Measurements from ENCODE around the gene PHLDA2. TPM values are rescaled to one million over a fixed set of nuclear protein-coding genes. Genes with fewer than 3 reads are reported as not detected.
"Not testable (repeated sequence)": the region's sequence is repeated elsewhere in the genome, so short reads cannot be mapped to it uniquely, and the experiment has no call there.

Gene PHLDA2
- total RNA-seq, 4 donors from 2014 or later, result 0.93 to 3.7 (median 2.3) TPM; not detected in 1

DNA sequence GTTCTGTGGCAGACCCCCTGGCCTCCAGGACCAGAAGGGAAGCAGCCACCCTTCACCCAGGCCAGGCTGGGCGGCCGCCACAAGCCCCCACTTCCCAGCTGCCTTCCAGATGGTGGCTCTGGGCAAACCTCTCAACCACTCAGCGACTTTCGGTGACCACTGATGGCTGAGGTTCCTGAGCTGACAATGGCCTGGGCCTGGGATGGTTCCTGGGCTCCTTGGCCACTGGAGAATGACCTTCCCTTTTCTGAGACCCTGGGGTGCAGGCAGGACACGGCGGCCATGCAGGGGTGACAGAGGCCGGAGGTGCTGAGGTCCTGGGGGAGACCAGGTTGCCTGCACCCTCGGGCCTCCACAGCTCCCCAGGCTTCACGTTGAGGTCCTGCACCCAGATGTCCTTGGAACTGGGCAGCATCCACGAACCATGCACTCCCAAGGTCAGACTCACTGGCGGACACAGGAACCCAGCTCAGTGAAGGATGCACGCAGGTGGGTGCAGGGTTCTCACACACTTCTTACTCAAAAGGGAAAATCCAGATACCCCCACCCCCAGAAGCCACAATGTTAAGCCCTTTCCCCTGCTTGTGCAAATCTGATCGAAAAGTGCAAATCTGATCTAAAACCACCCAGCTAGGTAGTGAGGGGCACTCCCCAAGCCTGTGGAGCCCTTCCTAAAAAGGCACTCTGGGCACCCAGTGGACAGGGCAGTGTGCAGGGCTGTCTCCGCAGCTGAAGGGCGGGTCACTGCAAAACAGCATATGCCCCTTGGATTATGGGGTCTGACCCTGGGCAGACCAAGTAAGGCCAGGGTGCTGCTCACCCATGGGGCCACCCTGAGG, 13.9 kb upstream of the PHLDA2 start:
- Histone ChIP-seq H3K4me1 (peaks cover 35 to 62% of the 10 kb centered on the region in 2 donors), H3K4me3 (replicated peaks in 1 of 3) (no peak overlapping the region), H3K27me3 (no peaks in the 10 kb centered on the region), H3K9me3 (no peaks in the 10 kb centered on the region), H3K27ac (peak overlapping the region; percentile 63 to 82 (median 76)), H3K36me3 (no peaks in the 10 kb centered on the region)
- intact Hi-C loops (cut with DNase I), result no loop called here
- WGBS, 2 donors, result 79 to 100% methylated on average over 5 to 11 of the region's 15 CpGs
- DNase-seq, result no peak
- TF ChIP-seq, protein P1, sequence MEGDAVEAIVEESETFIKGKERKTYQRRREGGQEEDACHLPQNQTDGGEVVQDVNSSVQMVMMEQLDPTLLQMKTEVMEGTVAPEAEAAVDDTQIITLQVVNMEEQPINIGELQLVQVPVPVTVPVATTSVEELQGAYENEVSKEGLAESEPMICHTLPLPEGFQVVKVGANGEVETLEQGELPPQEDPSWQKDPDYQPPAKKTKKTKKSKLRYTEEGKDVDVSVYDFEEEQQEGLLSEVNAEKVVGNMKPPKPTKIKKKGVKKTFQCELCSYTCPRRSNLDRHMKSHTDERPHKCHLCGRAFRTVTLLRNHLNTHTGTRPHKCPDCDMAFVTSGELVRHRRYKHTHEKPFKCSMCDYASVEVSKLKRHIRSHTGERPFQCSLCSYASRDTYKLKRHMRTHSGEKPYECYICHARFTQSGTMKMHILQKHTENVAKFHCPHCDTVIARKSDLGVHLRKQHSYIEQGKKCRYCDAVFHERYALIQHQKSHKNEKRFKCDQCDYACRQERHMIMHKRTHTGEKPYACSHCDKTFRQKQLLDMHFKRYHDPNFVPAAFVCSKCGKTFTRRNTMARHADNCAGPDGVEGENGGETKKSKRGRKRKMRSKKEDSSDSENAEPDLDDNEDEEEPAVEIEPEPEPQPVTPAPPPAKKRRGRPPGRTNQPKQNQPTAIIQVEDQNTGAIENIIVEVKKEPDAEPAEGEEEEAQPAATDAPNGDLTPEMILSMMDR (IDR thresholded peaks at IDR 0.05), result no peak
- no peak for TF ChIP-seq POLR2A (IDR thresholded peaks at IDR 0.05)

DNA sequence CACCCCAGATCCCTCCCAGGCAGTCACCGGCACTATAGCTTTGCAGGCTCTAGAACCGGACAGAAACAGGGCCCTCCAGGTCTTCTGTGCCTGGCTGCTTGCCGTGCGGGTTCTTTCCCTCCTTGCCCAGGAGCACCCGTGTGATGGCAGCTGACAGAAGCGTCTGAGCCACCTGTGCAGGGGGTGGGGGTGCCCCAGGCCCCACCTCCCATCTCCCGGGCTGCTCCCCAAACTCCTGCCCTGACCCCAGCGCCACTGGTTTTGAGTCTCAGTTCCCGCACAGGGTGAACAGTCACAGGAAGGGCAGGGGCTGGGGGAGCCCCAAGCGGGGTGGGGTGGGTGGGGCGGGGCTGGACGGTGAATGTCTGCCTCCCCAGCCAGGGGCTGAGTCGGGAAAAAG, 13.2 kb upstream of the PHLDA2 start:
- no peaks in the 10 kb centered on the region for H3K36me3 ChIP-seq
- TF ChIP-seq POLR2A (IDR thresholded peaks at IDR 0.05), result no peak
- TF ChIP-seq, protein P1 (IDR thresholded peaks at IDR 0.05), result no peak
- WGBS, 2 donors, result 44% methylated on average over 6 to 10 of the region's 13 CpGs

DNA sequence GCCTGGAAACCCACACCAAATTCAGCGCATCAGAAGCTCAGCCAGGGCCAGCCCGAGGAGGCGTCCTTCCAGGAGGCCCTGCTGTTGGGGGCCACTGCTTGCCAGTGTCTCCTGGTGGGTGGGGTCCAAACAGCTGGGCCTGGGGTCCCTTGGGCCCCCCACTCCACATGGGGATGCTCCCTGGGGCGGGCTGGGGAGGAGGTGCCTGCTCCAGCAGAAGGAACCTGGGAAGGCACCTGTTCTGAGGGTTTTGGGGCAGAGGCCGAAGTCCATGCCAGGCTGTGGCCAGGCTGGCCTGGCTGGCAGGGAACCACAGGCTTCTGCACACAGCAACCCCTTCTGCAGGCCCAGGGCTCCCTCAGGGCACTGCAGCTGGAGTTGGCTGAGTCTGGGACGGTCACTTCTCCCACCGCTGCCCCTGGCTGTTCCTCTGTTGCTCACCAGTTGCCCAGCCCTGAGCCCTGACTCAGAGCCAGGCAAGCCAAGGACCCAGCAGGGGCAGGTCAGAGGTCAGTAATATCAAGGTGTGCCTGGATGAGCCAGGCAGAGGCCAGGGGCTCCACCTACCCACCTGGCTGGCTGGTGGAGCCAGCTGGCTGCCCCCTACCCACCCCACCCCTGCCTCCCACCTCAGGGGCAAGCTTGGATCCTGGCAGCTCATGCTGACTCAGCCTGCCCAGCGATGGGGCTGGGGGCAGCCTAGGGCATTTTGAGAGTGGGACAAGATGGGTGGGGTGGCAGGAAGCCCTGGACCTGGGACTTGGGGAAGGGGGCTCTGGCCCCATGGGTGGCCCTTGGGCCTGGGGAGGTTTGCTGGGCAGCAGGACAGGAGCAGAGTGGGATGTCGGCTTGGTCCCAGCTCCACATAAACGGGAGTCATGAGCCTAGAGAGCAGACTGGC, 12.0 kb upstream of the PHLDA2 start:
- no peaks in the 10 kb centered on the region for H3K27me3 ChIP-seq
- H3K9me3 ChIP-seq, result no peaks in the 10 kb centered on the region
- TF ChIP-seq POLR2A (IDR thresholded peaks at IDR 0.05), result no peak
- TF ChIP-seq, protein P1 (IDR thresholded peaks at IDR 0.05), result no peak
- DNase-seq, result peak; percentile 73
- H3K27ac ChIP-seq, result peak overlapping the region; percentile 63 to 81 (median 80)
- intact Hi-C loops (cut with DNase I), result no loop called here
- no peaks in the 10 kb centered on the region for H3K36me3 ChIP-seq
- WGBS, 2 donors, result 41 to 48% methylated on average over 3 to 5 of the region's 10 CpGs
- H3K4me1 ChIP-seq, result peaks cover 35 to 62% of the 10 kb centered on the region in 2 donors
- no peak overlapping the region for H3K4me3 ChIP-seq (replicated peaks in 1 of 3)

More for the DNA sequence above, 13.2 kb upstream of the PHLDA2 start:
- no peak overlapping the region for H3K4me3 ChIP-seq (replicated peaks in 1 of 3)
- H3K27me3 ChIP-seq, result no peaks in the 10 kb centered on the region
- H3K4me1 ChIP-seq, result peaks cover 35 to 62% of the 10 kb centered on the region in 2 donors
- H3K9me3 ChIP-seq, result no peaks in the 10 kb centered on the region
- peak overlapping the region; percentile 63 to 82 (median 76) for H3K27ac ChIP-seq
- intact Hi-C loops (cut with DNase I), result no loop called here
- peak in 1 of 2 donors; percentile 55 for DNase-seq

DNA sequence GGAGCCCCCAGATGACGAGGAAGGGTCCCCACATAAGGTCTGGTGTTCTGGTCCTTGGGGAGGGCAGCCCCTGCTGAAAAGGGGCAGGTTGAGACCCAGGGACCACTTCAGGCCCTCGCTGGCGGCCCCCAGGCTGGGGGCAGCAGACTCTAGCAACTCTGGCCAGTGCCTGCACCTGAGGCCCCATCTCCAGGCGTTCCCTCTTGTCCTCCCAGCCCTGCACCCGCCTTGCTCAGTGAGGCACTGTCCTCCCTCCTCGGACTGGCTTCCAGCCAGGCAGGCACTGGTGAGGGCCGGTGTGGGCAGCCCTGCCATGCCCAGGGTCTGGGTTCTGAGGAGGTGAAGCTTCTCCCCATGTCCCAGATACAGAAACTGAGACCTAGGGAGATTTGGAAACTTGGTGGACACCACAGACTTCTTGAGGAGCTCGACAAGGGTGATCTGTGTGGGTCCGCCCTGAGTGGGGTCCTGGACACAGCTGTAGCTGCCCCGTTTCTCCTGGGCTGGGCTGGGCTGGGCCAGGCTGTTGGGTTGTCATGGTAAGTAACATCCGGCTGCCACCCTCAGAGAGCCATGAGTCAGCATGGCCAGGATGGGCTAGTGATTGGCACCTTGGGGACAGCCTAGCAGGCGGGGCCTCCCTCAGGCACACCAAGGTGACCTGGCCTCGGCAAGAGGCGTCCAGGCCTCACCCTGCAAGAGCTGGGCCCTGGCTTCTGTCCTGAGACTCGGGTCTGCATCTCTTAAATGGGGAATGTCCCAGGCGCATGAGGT, 11.1 kb upstream of the PHLDA2 start:
- H3K27ac ChIP-seq, result peak overlapping the region; percentile 63 to 81 (median 80)
- peaks cover 28 to 54% of the 10 kb centered on the region in 2 donors for H3K4me1 ChIP-seq

DNA sequence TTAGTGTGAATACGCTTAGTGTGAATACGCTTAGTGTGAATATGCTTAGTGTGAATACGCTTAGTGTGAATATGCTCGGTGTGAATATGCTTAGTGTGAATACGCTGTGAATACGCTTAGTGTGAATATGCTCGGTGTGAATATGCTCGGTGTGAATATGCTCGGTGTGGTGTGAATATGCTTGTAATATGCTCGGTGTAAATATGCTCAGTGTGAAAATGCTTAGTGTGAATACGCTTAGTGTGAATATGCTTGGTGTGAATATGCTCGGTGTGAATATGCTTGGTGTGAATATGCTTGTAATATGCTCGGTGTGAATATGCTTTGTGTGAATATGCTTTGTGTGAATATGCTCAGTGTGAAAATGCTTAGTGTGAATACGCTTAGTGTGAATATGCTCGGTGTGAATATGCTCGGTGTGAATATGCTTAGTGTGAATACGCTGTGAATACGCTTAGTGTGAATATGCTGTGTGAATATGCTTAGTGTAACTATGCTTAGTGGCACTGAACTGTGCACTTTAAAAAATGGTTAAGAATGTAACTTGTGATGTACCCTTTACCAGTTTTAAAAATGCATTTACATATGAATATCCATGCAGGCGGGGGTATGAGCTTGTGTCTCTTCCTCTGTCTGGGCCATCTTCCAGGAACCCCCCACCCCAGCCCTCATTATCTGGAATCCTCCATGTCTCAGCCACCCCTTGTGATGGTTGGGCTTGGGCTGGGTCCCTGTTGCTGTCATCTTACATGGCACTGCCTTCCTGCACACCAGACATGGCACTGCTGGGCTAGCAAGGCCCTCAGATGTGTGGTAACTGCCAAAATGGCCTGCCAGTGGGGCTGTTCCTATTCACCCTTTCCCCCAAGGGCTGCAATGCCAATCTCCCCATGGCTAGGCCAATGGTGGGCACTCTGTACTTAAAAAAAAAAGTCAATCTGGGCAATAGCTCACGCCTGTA, 9.5 kb upstream of the PHLDA2 start:
- peaks cover 26 to 39% of the 10 kb centered on the region in 2 donors for H3K4me1 ChIP-seq
- H3K4me3 ChIP-seq (replicated peaks in 1 of 3); DNase-seq; H3K27me3 ChIP-seq; H3K27ac ChIP-seq; H3K36me3 ChIP-seq; H3K9me3 ChIP-seq; intact Hi-C loops (cut with DNase I): not testable (repeated sequence)
- 85 to 86% methylated on average over 19 to 20 of the region's 20 CpGs for WGBS, 2 donors

More for the DNA sequence above, 11.1 kb upstream of the PHLDA2 start:
- Histone ChIP-seq H3K36me3 (no peaks in the 10 kb centered on the region), H3K9me3 (no peaks in the 10 kb centered on the region), H3K4me3 (replicated peaks in 1 of 3) (no peak overlapping the region), H3K27me3 (no peaks in the 10 kb centered on the region)
- TF ChIP-seq, protein P1 (IDR thresholded peaks at IDR 0.05), result no peak
- peak in 1 of 2 donors; percentile 24 for TF ChIP-seq POLR2A (IDR thresholded peaks at IDR 0.05)
- WGBS, 2 donors, result 53 to 58% methylated on average over 5 to 9 of the region's 16 CpGs
- DNase-seq, result peak; percentile 65 to 79
- intact Hi-C loops (cut with DNase I), result no loop called here

DNA sequence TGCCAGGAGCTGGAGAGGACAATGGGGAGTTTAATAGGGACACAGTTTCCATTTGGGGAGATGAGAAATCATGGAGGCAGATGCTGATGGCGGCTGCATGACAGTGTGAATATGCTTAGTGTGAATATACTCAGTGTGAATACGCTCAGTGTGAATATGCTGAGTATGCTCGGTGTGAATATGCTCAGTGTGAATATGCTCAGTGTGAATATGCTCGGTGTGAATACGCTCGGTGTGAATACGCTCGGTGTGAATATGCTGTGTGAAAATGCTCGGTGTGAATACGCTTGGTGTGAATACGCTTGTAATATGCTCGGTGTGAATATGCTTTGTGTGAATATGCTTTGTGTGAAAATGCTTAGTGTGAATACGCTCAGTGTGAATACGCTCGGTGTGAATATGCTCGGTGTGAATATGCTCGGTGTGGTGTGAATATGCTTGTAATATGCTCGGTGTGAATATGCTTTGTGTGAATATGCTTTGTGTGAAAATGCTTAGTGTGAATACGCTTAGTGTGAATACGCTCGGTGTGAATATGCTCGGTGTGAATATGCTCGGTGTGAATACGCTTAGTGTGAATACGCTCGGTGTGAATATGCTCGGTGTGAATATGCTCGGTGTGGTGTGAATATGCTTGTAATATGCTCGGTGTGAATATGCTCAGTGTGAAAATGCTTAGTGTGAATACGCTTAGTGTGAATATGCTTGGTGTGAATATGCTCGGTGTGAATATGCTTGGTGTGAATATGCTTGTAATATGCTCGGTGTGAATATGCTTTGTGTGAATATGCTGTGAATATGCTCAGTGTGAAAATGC, 8.6 kb upstream of the PHLDA2 start:
- intact Hi-C loops (cut with DNase I); DNase-seq; H3K4me3 ChIP-seq (replicated peaks in 1 of 3); H3K27ac ChIP-seq; H3K36me3 ChIP-seq; H3K9me3 ChIP-seq; H3K27me3 ChIP-seq: not testable (repeated sequence)
- peaks cover 26 to 32% of the 10 kb centered on the region in 2 donors for H3K4me1 ChIP-seq
- 85 to 87% methylated on average over 32 of the region's 32 CpGs for WGBS, 2 donors
